ENCODE data around the gene HES3.
A peak's percentile ranks its signal among the peaks of the same experiment; 100 is the strongest.

The HES3 gene, protein sequence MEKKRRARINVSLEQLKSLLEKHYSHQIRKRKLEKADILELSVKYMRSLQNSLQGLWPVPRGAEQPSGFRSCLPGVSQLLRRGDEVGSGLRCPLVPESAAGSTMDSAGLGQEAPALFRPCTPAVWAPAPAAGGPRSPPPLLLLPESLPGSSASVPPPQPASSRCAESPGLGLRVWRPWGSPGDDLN

GRCh38 chr1:6243993-6244392, at the start of gene HES3:
Gene HES3 (plus strand): TSS chr1:6244179. CDS start chr1:6244366, 187 bp downstream.
- DNase-seq (ENCODE audit: low read depth), result no peak

- DNase-seq (ENCODE audit: low read depth), result no peak
Measured at GRCh38 chr1:6197746-6198427, 46.1 kb upstream of the HES3 start.

DNA sequence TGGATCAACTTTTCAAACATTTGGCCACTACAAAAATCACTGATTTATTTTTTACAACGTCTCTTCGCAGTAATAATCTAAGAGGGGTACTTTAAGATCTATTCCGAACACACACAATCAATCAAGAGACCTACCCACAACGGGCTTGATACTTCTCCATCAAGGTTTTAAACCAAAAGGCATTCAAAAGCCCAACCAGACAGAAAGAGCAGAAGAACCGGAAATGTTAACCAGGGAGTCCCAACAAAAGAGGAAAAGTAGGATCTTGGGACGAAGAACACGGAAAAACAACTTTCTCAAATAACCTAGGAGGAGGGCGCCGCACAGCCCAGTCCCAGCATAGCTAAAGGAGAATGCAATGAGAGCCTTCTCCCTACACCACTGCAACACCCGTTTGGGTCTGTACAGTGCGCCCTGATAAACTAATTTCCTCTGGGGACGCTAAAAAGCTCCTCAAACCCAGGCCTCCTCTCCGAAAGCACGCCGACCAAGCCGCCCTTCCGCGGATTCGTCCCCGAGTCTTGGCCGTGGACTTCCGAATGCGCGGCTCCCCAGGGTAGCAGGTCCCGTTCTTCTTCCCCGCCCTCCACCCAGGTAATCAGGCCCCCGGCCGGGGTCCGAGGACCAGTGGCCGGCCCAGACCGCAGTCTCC, 45.2 kb upstream of the HES3 start:
- DNase-seq (ENCODE audit: low read depth), result no peak

- DNase-seq (ENCODE audit: low read depth), result peak; percentile 83
Measured at GRCh38 chr1:6199298-6200187, 44.4 kb upstream of the HES3 start, which contains the start of gene RPL22. Gene RPL22 (minus strand): TSS chr1:6199595. CDS start chr1:6199573, 22 bp downstream.

DNA sequence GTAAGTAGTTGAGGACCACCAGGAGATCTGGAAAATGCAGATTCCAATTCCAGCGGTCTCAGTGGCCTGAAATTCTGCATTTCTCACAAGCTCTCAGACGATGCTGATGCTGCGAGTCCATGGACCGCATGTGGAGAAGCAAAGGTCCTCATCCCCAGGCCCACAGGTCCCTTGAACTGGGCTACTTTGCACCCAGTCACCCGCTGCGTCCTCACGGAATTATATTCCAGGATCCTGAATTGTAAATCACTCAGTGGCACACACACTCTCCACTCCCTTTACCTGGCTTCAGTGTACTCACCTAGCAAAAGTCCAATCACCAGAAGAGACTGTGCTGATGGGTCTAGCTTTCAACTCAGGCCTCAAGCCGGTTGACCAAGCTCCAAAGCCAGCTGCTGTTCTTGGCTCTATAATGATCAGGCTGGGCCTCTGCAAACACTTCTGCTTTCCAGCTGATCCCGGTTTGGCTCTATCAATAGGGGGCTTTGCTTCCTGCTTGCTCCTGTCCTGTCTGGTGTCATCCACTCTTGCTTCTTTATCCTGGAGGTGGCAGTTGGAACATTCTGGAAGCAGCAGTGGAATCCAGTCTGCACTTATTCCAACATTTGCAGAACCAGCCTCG, 43.7 kb upstream of the HES3 start:
- DNase-seq (ENCODE audit: low read depth), result no peak

DNA sequence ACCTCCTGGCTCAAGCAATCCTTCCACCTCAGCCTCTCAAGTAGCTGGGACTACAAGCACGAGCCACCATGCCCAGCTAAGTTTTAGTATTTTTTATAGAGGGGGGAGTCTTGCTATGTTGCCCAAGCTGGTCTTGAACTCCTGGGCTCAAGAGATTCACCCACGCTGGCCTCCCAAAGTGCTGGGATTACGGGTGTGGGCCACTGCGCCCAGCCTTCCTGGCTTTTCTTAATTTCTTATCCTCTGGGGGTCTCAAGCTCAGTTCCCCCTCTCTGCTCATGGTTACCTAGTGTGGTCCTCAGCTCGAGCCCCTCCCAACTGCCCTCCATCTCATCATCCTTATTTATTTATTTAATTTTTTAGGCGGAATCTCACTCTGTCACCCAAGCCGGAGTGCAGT, 41.7 kb upstream of the HES3 start:
- no peak for DNase-seq (ENCODE audit: low read depth)

GRCh38 chr1:6205849-6206519, 38.0 kb upstream of the HES3 start, which contains the start of gene RNF207:
Gene RNF207 (plus strand): TSS chr1:6206119. CDS start chr1:6206536, 417 bp downstream.
- DNase-seq (ENCODE audit: low read depth), result no peak

- DNase-seq (ENCODE audit: low read depth), result no peak
Measured at GRCh38 chr1:6206520-6206855, 37.5 kb upstream of the HES3 start.

- DNase-seq (ENCODE audit: low read depth), result no peak
Measured at GRCh38 chr1:6207075-6207885, 36.7 kb upstream of the HES3 start.

DNA sequence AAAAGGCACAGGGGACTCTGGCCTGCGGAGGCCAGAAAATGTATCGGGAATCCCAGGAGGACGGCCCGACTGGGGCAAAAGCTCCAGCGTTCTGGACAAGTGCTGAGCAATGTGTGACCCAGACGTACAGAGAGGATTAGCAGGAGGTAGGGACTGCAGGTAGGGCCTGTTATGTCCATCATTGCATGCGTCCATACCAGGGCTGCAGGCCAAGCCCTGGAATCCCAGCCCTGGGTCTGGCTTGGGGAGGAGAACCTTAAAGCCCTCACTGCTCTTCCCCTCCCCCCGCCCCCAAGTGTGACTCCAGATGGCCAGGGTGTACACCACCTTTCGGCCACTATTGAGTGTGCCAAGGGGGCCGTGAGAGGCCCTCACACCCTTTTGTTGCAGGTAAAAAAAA, 36.1 kb upstream of the HES3 start:
- no peak for DNase-seq (ENCODE audit: low read depth)

GRCh38 chr1:6208723-6209660, 35.0 kb upstream of the HES3 start:
- DNase-seq (ENCODE audit: low read depth), result no peak

- DNase-seq (ENCODE audit: low read depth), result no peak
Measured at GRCh38 chr1:6209661-6210580, 34.1 kb upstream of the HES3 start.

GRCh38 chr1:6210591-6211355, 33.2 kb upstream of the HES3 start:
- no peak for DNase-seq (ENCODE audit: low read depth)

- DNase-seq (ENCODE audit: low read depth), result no peak
Measured at GRCh38 chr1:6211731-6212130, 32.2 kb upstream of the HES3 start.

DNA sequence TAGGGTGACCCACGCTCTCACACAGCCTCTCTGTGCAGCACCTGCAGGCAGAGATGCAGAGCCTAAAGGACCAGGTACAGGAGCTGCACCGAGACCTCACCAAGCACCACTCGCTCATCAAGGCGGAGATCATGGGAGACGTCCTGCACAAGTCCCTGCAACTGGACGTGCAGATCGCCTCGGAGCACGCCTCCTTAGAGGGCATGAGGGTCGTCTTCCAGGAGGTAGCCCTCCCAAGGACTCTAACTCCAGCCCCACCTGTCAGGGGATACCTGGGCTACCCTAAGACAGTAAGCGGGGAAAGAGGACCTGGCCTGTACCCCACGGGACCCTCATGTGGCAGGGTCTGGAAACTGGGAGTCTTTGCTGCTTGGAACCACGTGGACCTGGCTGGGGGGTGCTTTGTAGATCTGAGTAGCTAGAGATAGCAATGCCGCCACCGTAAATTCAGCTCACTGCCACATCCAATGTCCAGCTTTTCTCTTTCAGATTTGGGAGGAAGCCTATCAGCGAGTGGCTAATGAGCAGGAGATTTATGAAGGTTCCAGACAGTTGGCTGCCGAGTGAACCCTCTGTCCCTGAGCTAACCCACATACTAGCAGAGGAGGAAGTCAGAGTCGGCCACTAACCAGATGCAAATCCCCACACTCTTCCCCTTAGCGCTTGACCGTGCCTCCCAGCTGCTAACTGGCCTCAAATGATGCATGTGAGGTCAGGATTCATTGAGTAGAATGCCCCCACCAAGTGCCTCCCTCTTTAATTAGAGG, 31.6 kb upstream of the HES3 start:
- DNase-seq (ENCODE audit: low read depth), result no peak

- DNase-seq (ENCODE audit: low read depth), result no peak
Measured at GRCh38 chr1:6218375-6219164, 25.4 kb upstream of the HES3 start.

Data from stimulated activated CD8-positive, alpha-beta memory T cell treated with anti-CD3 and anti-CD28 coated beads, Interleukin-15, amount 100 ng/mL, for 24 hours (primary cell).